ENCODE results near the gene TOPBP1.
"Not testable (repeated sequence)": the region's sequence is repeated elsewhere in the genome, so short reads cannot be mapped to it uniquely, and the experiment has no call there.

The TOPBP1 gene

DNA sequence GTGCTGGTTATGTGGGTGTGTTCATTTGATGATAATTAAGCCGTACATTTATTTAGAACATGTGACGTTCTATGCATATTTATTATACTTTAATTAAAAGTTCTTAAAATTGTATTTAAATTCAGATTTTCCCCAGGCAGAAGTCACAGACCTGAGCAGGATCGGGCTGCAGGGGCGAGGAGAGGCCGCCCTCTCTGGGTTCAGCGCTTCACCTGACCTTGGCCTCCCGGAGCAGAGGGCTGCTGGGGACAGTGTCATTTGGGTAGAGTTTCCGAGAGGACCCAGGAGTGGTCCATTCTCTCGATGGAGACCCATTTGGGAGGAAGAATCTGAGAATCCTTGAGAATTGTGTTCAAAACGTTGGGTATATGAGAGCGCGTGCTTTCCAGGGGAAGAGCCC lies 12.0 kb upstream of the TOPBP1 start:
- DNase-seq: no peak

DNA sequence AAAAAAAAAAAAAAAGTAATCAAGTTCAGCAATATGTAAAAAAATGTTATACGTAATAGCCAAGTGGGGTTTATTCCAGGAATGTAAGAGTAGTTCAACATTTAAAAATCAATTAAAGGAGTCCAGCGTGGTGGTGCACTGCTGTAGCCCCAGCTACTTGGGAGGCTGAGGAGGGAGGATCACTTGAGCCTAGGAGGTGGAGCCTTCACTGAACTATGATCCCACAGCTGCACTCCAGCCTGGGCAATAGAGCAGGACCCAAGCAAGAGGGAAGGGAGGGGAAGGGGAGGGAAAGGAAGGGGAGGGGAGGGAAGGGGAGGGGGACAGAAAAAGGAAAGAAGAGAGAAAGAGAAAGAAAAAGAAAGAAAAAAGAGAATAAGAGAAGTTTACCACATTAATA lies 10.7 kb upstream of the TOPBP1 start:
- DNase-seq: no peak

DNA sequence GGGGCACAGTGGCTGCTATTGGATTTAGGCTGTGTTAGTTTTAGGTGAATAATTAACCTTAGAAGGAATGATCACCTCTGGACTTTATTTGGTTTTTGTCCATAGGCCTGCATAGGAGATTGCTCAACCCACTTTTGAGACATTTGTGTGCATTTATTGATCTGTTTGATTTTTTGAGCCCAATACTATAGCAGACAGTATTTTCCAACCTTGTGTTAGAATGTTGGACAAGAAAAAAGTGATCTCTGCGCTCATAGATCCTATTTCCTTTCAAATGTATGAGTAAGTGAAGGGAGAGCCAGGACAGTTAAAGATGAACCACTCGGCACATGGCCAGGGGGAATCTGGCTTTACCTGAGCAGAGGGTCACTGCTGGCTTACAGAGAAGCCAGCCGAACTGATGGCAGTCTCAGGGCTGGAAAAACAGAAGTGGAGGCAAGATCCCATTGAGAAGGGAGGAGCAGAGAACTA lies 8.8 kb upstream of the TOPBP1 start:
- DNase-seq: no peak

DNA sequence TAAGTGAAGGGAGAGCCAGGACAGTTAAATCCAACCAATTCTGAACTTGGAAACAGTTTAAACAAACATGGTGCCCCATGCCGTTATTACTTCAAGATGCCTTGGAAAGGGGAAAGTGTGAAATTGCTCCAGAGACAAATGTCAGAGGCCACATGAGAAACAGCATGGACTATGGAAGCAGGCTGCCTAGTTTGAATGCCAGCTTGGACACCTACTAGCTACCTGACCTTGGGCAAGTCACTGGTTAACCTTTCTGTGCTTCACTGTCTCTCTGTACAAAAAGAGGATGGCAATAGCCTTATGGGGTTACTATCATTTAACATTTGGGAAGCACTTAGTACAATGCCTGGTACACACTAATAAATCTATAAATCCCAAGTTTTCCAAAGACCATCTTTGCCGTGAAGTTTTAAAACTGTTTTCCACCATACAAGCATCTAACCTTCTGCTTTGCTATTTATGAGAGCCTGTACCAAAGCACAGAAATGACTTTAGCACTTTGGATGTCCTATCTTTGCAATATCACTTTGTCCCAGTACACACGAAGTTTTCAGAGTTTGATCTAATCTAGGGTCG lies 8.3 kb upstream of the TOPBP1 start:
- no peak for DNase-seq

DNA sequence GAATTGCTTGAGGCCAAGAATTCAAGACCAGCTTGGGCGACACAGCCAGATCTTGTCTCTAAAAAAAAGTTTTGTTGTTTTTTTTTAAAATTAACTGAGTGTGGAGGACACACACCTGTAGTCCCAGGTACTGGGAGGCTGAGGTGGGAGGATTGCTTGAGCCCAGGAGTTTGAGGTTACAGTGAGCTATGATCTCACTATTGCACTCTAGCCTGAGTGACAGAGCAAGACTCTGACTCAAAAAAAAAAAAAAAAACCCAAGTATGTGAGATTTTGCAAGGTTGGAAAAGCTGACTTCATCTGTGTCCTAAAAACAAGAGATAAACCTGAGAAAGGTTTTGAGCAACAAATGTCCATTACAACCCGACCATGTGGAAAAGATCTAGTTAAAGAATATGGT lies 5.4 kb upstream of the TOPBP1 start:
- no peak for DNase-seq

DNA sequence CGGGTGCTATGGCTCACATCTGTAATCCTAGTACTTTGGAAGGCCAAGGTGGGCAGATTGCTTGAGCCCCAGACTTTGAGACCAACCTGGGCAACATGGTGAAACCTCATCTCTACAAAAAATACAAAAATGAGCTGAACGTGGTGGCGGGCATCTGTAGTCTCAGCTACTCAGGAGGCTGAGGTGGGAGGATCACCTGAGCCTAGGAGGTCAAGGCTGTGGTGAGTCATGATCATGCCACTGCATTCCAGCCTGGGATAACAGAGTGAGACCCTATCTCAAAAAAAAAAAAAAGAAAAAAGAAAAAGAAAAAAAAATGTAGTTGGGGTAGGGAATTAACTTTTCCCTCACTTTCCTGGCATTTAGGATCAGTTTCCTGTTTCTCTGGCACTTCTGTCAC lies 3.4 kb upstream of the TOPBP1 start:
- DNase-seq: not testable (repeated sequence)

DNA sequence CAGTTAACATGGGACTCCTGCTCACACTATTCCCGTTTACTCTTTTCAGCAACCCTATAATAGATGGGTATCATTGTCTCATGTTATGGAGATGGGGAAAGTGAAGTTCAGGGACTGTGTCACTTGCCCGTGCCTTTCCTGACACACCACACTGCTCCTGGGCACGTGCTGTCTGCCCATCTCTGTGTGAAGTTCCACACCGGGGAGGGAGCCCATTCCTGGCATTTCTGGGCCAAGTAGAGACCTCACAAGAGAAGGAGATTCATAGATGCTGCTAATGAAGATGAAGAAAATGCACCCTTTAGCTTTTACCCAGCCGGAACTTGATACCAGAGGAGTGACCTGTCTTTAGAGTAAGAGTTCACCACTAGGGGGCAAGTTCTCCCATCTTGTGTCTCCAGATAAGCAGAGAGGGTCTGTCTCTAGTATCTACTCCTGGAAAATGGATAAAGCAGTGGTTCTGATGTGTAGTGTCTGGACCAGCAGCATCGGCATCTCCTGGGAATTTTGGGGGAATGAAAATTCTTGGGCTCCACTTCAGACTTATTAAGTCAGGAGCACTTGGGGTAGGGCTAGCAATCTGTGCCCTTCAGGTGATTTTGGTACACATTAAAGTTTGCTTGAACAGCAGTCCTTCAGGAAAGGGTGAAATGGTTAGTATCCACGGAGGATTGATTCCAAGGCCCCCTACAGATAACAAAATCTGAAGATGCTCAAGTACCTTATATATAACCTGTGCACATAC lies 2.0 kb upstream of the TOPBP1 start:
- DNase-seq: peak; percentile 83

DNA sequence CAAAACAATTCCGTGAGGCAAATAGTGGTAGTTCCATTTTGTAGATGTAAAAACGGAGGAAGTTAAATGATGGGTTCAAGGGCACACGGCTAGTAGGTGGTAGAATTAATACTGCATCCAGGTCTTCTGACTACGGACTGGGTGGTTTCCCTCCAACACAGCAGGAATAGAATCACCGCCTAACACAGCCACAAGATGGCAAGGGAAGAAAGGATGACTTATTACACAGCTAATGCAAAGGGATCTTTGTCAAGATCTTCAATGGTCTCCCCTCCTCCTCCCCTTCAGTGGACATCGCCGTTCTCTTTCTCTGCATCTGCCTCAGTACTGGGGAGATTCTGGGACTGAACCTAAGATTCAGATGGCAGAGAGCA lies 524 bp upstream of the TOPBP1 start:
- DNase-seq: peak; percentile 53

DNA sequence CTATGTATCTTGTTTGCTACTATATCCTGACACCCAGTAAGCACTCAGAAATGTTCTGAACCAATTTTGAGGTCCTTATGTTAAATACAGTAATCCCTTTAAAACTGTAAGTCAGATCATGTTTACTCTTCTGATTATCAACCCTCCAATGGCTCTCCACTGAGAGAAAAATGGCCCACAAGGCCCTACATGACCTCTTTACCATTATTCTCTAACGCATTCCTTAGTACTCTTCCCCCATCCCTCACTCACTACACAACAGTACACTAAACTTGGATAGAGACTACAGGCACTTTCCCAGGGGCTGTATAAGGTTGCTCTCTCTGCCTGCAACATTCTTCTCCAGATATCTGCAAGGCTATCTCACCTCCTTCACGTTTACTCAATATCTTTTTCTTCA lies 1.9 kb downstream of the TOPBP1 start:
- no peak for DNase-seq

DNA sequence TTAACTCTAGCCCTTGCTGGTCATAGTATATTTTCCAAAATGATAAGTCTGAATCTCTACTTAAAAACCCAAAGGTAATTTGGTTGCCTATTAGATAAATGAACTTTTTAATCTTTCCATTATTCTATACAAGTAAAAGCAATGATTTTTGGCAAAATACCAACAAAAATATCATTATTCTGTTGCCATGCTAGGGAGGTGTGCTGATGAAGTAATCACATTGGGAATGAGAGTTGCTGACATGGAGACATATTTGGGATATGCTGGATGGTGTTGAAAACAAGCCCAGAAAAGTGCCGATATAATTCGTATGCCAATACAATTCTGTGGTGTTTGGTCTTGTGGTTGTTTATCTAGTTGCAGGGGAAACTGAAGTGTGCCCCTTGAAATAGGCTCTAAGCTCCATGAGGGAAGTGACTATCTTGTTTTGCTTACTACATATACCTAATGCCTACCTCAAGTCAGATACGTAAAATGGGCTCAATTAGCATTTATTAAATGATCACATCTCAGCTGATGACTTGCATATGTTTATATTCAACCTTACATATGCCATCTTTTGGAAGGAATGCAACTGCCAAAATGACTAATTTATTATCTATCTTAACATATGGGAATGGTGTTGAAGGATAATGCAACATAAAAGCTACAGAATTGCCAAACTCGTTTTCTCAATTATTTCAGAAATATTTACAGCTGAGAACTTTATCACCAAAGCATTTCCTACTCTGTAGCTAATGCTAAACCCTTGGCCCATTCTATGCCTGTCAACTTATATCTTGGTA lies 5.8 kb downstream of the TOPBP1 start:
- DNase-seq: no peak

DNA sequence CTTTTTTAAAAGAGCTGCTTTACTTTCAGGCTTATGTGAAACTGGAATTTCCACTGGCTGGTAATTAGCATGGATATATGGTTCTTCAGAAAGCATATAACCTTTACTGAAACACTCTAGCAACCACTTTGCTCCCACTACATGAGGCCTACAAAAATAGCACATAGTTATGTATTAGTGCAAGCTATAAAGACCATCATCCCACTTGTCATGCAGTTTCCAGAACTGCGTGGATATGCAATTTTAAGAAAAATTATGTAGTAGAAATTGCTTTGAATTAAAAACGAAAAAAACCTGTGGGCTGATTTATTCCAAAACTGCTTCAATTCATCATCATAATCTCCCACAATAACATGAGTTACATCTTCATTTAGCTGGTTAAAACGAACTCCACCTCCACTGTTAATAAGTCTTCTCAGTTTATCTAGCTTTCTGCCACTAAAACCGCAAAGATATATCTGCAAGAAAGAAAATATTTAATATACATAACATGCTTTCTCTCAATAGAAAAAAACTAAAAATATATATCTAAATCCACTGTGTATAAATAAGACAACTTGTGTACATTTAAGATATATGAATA lies 12.2 kb downstream of the TOPBP1 start:
- no peak for DNase-seq

DNA sequence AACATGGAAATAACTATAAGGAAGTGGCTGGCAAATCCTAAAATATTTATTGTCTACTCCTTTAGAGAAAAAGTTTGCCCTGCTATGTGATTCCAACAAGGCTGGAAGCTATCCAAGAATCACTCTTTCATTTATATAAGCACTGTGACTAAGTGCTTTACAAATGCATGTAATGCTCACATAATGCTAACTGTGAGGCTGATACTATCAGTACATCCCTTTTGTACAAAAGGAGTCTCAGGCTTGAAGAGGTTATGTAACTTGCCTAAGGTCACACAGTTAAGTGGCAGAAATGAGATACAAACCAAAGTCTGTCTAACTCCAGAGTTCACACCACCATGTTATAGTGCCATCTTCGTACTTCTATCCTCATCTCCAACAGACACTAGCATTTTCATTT lies 17.0 kb downstream of the TOPBP1 start:
- DNase-seq: no peak

DNA sequence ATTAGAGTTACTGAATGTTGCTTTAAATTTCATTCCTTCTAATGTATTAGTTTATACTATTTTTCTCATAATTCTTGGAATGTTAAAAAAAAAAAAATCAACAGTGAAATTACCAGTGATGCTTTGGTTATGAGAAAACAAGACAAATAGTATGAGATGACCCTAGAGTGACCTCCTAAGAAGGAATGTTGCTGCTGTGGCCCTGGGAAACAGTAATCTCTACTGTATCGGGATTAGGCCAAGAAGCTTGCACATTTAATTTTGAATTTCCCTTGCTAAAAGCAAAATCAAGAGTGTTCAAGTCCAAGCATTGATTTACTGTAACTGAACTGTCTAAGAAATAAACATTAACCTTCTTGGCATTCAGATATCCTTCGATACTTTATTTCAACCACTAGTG lies 18.1 kb downstream of the TOPBP1 start:
- no peak for DNase-seq

DNA sequence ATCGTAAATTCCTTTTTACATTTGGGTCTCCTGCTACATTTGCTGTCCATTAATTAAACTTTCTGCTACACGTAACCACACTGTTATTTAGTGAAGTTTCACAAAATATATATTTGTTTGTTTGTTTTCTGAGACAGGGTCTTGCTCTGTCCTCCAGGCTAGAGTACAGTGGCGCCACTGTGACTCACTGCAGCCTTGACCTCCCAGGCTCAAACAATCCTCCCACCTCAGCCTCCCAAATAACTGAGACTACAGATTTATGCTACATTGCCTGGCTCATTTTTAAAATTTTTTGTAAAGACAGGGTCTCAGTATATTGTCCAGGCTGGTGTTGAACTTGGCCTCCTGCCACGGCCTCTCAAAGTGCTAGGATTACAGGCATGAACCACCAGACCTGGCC lies 20.5 kb downstream of the TOPBP1 start:
- DNase-seq: no peak

DNA sequence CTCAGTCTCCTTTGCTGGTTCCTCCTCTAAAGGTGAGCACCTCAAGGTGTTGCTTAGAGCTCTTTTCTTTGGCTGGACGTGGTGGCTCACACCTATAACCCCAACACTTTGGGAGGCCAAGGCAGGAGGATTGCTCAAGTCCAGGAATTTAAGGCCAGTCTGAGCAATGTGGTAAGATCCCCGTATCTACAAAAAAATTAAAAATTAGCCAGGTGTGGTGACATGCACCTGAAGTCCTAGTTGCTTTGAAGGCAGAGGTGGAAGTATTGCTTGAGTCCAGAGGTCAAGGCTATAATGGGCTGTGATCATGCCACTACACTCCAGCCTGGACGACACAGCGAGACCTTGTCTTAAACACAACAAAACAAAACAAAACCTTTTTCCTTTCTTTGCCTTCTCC lies 28.3 kb downstream of the TOPBP1 start:
- no peak for DNase-seq

DNA sequence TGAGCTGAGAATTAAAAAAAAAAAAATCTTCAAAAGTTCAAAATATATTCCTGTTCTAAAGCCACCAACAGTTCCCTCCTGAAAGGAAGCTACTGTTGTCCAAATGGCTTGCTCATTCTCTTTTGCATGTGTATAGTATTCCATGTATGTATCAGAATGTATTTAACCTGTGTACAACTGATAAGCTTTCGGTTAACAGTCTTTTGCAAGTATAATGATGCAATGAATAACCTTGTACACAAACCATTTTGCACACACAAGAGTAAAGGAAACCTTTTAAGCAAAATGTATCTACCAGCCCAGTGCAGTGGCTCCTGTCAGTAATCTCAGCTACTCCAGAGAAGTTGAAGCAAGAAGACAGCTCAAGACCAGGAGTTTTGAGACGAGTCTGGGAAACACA lies 32.6 kb downstream of the TOPBP1 start:
- DNase-seq: no peak

DNA sequence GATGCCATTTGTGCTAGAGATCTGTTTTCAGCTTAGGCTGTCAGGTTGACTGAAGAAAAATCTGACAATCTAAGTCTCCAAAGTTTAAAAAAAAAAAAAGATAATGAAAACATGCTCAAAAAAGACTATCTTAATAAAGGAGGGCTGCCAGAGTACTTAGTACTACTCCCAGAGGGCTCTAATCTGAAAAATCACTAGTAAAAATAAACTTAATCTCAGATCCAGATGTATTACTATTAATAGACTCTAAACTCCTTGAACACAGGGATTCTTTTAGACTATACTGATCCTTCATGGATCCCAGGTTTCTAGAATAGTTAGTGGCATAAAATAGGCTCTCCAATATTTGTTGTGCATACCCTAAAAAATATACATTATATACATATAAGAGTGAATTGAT lies 34.0 kb downstream of the TOPBP1 start:
- no peak for DNase-seq

DNA sequence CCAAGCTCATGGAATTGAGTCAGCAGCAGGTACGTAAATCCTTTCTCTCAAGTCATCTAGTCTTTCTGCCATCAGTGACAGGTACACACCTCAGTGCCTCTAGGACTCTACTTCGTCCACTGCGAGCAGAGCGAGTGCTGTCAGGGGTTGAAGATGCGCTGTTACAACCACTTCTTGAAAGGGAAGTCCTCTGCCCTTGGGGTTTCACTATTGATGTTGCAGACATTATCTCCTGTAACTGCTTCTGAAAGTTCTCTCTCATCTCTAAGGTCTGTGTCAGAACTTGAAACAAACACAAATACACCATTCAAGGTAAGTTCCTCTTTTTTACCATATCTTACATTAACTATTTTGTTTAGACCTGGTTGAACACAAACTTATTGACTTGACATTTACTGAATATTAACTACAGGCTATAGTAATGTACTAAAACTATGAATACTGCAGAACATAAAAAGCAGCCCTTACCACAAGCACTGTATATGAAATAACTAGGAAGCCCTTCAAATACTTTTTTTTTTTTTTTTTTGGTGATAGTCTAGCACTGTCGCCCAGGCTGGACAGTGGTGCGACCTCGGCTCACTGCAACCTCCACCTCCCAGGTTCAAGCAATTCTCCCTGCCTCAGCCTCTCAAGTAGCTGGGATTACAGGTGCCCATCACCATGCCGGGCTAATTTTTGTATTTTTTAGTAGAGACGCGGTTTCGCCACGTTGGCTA lies 41.5 kb downstream of the TOPBP1 start:
- DNase-seq: no peak

DNA sequence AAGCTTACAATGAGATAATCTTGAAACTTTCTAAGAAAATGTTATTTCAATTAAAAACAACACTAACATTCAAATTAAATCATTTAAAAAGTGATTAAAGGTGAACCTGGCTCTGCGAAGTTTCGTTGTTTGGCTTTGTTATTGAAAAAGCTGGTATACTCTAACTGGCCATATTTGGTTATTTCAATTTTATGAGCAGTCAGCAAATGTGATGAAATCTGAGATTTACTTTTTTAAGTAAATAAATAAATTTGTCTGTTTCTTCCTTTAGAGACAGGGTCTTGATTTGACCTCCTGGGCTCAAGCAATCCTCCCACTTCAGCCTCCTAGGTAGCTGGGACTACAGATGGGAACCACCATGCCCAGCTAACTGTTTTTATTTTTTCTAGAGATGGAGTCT lies 50.2 kb downstream of the TOPBP1 start:
- DNase-seq: no peak

DNA sequence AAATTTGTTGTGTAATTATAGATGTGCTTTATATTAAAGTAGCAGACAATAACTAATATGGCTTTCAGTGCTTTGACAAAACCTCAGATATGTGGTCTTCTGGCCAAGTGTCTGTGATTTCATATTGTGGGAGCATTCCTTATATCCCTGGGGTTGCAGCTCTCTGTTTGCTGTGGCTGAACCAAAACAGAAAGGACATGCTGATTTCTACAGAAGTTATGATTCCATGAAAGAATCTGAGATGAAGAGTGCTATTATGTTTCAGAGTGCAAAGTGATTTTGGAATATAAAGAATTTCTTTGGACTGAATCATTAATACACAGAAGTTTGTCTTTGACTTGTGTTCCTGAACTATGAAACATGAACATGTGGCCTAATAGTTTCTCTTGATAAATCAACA lies 51.7 kb downstream of the TOPBP1 start:
- DNase-seq: no peak

DNA sequence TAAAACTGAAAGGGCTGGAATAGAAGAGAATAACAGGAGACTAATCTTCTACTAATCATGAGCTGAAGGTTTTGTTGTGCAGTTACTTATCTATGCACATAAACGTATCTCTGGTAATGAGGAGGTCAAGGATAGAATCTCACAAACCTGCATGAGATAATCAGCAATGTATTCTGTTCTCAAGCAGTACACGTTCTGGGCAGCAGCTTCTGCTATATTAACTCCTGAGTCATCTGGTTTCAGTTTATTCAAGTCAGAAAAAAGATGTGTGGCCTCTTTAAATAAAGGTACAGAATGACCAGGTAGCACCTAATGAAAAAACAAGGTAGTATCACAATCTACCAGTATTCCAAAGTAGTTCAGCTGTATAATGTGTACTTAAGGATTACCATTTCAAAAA lies 53.4 kb downstream of the TOPBP1 start:
- DNase-seq: no peak

DNA sequence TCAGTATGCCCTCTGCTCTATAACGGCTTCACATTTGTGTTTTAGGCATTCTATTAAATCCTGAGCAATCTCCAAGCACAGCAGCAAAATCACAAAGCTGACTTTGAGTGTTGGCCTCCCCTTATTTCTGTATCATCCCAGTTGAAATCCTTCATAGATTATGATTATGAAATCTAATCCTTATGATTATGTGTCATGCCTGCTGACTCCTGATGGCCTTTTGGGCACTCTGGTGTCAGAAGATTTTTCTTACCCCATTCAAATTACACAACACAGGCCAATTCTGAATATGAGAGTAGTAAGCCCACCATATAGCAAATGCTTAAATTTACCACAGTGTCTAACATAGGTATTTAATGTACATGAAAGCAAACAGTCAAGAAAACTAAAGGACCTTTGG lies 53.9 kb downstream of the TOPBP1 start:
- no peak for DNase-seq

DNA sequence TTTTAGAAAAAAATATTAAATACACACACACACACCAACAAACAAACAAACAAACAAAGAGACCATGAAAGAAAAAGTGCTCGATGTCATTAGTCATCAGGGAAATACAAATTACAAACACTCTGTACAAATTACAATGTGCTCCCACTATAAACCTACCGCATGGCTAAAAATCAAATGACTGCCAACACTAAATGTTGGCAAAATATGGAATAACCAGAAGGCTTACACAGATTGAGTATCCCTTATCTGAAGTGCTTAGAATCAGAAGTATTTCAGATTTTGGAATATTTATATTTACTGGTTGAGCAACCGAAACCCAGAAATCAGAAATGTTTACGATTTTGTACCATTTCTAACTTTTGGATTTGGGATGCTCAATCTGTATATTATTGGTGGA lies 54.8 kb downstream of the TOPBP1 start:
- no peak for DNase-seq

Measured in NCI-H1105 treated with DMSO at 0.1 percent for 48 hours (cell line).